Activated CD4-positive, alpha-beta T cell treated with anti-CD3 and anti-CD28 coated beads for 24 hours (primary cell): Measurements from ENCODE around the gene RRM1.
"Not testable (repeated sequence)": the region's sequence is repeated elsewhere in the genome, so short reads cannot be mapped to it uniquely, and the experiment has no call there.

Experiments used
- DNase-seq, 2 donors: peaks; one replicate each; pipeline ENCODE4 v3.0.0-alpha.2; 2020; ENCODE audit warnings: low read depth in 2 of 2

RRM1 gene

DNA sequence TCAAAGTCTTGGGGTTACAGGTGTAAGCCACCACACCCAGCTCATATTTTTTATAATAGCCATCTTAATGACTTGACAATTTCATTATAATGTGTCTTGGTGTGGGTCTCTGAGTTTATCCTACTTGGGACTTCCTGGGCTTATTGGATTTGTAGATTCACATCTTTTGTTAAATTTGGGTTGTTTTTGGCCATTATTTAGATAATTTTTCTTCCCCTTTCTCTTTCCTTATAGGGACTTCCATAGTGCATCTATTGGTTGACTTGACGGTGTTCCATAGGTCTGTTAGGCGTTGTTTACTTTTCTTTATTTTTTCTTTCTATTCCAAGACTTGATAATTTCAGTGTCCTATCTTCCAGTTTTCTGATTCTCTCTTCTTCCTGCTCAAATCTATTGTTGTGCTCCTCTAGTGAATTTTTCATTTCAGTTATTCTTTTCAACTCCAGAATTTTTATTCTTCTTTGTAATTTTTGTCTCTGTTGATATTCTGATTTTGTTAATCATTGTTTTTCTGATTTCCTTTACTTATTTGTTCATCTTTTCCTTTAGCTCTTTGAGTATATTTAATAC is 45.6 kb downstream of the RRM1 start:
- no peak for DNase-seq

DNA sequence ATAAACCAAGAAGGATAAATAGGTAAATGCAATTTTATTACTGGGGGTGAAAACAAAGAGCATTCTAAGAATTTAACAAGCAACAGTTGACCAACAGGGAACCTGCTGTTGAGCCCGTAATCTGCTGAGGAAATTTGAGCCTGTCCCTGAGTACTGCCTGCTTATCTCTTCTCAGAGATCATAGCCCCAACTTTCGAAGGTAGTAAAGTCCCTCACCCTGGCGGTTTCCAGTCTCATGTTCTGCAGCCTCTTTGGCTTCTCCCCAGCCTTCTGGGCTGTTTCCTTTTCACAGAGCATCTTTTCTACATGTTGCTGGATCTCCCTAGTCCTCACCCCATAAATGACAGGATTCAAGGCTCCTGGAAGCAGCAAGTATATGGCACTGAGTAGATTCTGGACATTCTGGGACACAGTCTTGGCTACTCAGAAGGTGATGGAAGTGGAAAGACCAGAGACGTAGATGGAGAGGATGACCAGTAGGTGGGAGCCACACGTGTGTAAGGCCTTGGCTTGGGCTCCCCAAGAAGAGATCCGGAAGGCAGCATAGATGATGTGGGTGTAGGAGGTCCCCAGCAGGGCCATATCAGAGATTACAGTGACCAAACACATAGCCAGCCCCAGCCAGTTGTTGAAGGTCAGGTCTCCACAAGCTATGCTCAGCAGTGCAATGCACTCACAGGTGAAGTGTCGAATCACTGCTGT is 51.6 kb downstream of the RRM1 start:
- DNase-seq, result no peak

DNA sequence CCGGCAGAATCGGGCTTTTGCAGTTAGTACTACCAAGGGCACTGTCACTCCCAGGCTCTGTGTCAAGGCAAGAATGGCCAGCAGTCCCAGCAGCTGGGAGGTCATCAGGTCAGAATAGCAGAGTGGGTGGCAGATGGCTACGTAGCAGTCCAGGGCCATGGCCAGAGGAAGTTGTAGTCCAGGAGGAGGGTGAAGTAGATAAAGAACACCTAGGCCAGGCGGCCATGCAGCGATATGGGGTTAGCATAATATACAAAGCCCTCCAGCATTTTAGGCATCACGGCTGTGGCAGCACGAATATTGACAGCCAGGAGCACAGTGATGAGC is 52.1 kb downstream of the RRM1 start:
- no peak for DNase-seq

- no peak for DNase-seq
These were observed 59.9 kb downstream of the RRM1 start for GRCh38 chr11:4154503-4154902.

DNA sequence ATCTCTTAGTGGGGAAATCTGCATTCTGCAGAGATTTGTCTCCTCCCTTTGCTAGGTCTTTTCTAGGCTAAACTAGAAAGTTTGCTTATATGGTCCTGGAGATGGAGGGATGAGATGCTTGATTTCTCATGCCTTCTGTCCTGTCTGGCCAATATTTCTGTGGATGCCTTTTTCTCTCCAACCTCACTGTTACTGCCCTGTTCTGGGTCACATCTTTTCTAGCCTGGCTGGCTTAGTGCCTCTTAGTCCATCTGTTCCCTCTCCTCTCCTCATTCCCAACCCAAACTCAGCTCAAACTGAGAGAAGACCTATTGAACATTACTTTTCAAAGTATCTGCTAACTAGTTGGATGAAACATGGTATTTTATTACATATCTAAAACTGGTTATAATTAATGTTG is 62.0 kb downstream of the RRM1 start:
- DNase-seq, result no peak

DNA sequence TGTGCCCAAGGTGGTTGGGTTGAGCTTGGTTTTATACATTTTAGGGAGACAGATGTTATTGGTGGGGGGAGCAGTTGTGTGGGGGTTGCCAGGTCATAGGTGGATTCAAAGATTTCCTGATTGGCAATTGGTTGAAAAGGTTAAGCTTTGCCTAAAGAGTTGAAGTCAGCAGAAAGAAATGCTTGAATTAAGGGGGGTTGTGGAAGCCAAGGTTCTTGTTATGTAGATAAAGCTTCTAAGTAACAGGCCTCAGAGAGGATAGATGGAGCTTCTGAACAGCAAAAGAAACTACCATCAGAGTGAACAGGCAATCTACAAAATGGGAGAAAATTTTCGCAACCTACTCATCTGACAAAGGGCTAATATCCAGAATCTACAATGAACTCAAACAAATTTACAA is 64.2 kb downstream of the RRM1 start:
- DNase-seq, result not testable (repeated sequence)

DNA sequence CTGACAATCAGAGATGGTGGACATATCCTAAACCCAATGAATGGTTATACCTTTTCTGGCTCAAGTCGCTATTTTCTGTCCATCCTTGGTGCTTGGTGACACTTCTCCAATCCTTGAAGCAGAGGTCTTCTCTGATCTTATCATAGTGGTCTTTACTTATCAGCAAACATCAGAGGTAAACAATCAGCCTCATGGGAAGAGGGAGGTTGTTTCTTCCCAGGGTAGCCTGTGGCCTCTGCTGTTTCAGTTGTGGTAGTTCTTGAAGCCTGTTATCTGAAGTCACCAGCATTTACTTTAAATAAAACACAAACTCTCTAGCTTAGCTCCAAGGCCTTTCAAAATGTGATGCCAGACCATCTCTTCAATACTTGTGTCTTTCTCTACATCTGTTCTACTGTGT is 66.7 kb downstream of the RRM1 start:
- no peak for DNase-seq

GRCh38 chr11:4164884-4165590 is 70.4 kb downstream of the RRM1 start:
- no peak for DNase-seq

DNA sequence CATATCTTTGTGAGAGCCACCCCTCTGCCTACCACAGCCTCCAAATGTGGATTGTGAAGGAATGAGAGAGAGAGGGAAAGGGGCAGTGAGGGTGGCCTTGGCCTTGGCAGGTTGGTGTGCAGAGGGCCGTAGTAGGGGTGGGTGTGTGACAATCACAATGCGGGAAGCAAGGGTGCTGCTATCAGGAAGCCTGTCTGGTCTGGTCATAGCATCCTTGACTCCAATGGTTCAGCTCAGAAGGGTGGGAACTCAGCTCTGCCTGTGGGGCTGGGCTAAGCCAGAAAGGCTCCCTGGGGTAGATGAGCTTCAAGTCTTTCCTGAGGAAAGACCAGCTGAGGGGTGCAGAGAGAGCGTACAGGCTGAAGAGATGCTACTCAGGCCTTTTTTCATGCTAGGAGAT is 72.7 kb downstream of the RRM1 start:
- DNase-seq, result no peak

DNA sequence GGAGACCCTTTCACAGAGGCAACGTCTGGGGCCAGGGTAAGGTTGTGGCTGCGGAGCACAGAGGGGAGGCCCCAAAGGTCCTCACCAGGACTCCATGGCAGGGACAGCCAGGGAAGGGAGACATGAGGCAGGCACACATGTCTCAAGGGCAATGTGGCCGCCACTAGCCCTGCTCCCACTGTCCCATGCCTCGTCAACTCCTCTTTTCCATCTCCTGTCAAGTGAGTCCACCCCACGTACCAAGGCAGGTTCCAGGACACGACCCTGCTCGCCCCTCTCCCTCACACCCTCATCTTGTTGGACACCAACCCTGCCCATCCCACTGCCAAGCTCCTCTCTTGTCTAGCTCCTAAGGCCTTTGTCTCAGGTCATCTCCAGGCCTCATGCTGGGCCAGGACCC is 73.2 kb downstream of the RRM1 start:
- no peak for DNase-seq

DNA sequence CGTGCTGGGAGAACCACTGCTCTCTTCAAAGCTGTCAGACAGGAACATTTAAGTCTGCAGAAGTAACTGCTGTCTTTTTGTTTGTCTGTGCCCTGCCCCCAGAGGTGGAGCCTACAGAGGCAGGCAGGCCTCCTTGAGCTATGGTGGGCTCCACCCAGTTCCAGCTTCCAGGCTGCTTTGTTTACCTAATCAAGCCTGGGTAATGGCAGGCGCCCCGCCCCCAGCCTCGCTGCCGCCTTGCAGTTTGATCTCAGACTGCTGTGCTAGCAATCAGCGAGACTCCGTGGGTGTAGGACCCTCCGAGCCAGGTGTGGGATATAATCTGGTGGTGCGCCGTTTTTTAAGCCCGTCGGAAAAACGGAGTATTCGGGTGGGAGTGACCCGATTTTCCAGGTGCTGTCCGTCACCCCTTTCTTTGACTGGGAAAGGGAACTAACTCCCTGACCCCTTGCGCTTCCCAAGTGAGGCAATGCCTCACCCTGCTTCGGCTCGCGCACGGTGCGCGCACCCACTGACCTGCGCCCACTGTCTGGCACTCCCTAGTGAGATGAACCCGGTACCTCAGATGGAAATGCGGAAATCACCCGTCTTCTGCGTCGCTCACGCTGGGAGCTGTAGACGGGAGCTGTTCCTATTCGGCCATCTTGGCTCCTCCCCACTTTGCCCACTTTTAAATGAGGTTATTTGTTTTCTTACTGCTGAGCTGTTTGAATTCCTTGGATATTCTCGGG is 81.2 kb downstream of the RRM1 start:
- not testable (repeated sequence) for DNase-seq

DNA sequence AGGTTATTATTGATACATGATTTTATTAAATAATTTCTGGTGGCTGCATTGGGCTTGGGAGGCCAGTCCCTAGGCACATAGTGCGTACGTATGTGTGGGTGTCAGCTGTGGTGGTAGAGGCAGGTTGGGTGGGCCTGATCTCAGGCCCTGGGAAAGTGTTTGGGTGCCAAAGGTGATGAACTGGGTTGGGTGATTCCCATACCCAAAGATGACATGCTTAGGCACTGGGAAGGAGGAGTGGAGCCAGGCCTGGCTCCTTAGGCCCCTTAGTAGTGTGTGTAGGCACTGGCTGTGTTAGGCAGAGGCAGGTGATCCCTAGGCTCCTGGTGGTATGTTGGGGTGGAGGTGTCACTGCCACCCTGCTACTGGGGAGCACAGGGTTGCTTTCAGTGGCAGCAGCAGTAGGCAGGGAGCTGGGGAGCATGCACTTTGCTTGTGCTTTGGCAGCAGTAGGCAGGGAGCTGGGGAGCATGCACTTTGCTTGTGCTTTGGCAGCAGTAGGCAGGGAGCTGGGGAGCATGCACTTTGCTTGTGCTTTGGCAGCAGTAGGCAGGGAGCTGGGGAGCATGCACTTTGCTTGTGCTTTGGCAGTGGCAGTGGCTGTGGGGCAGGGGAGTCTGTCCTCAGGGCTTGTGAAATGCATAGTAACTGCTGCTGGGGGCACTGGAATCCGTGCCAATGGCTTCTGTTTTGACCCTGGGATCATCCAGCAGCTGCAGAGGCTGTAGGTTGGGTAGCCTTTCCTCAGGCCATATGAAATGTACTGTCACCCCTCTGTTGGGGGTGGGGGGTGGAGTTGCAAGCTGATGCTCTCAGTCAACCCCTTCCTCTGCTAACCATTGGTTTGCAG is 84.4 kb downstream of the RRM1 start:
- DNase-seq, result no peak

GRCh38 chr11:4180441-4181183 is 86.0 kb downstream of the RRM1 start:
- no peak for DNase-seq

DNA sequence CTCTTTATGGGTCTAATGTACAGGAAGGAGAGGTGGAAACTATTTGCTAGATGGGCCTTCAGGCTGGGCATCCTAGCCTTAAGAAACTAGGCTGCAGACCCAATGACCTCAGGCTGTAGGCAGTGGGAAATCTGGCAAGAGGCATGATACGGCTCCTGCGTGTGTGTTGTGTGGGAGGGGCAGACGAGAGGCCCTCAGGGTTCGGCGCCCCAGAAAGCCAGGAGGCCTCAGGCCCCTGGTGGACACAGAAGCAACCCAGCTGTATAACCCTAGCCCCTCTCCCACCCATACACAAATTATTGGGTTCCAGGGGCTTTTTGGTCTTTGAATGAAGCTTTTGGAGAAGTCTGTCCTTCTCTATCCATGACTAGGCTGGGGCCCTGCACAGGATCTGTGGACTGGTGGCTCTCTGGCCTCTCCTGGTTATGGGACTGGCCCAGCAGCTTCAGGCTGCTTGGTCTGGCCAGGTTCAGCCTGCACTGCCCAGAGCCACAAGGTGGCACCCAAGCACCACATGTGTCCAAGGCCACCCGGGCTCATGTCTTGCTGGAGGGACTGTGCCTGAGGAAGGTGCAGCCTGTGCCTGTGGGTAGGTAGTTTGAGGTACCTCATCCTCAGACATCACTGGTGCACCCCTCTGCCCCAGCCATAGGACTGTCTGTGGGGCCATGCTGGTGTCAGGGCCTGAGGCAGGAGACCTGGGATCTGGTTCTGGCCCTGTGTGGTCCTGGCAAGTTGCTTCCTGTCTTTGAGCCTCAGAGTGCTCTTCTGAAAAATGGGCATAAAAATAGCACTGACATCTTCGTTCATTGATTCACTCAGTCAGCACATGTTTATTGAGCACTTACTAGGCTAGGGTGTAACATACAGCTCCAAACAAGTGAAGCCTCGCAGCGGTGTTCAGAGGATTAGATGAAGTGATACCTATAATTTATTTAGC is 87.5 kb downstream of the RRM1 start:
- DNase-seq, result peak in 1 of 2 donors; percentile 28

DNA sequence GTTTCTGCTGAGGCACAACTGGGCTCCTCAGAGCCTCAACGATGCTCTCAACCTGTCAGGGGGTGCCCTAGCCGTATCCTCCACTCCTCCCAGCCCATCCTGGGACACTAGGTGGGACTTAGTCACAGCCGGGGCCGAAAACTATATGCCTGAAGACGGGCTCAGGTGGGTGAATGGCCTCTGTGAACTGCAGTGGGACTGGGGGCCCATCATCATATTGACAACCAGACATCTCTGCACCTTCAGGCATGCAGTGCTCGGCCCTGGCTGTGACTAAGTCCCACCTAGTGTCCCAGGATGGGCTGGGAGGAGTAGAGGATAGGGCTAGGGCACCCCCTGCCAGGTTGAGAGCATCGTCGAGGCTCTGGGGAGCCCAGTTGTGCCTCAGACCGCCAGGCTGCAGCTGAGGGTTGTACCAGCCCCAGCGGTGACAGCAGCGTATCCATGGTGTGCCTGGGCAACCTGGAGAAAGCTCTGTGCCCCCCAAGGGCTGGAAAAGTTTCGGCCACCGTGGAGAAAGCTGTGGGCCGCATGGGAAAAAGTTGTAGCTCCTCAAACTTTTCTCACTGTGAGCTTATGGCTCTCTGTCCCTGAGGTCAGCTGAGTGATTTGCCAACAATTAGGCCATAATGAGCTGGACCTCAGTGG is 88.9 kb downstream of the RRM1 start:
- DNase-seq, result no peak

DNA sequence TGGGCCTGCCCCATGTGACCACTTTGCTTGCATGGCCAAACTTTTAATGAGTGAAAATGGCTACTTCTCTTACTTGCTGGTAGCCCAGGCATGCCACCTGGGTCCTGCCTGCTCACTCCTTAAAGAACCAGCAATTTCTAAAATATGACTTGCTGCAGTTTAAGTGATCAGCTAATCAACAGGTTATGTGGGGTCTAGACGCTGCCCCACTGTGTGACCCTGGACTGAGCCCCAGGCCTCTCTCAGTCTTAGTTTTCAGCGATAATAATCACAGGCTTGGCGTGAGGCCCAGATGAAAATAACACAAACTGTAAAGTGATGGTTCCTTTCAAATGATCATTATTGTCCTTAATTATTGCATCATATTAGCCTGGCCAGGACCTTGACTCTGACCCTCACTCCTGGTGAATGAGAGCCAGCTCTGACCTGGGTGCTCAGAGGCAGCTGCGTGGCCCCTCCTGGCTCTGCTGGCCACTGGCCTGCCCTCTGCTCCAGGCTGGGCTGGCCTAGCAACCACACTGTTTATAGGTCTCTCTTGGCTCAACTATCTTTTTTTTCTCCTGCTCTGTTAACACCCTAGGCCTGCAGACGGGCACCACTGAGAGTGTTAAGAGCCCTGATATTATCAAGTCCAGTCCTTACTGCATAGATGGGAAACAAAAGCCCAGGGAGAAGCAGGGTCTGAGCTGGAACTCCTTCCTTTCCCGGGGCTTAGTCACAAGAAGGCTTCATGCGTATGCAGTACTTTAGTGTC is 89.7 kb downstream of the RRM1 start:
- DNase-seq, result no peak

DNA sequence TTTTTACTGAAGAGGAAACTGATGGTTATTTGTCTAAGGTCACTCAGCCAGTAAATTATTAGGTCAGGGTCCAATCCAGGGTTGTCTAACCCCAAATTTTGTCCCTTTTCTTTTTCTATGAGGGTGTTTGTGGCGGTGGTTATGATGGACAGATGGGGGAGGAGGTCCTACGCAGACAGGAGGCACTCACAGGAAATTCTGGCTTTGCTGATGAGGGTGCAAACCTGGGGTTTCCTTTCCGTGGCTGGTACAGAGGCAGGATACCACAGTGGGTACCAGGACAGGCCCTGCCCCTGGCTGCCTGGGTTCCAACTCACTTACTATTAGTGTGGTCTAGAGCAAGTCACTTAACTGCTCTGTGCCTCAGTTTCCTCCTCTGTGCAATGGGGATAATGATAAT is 91.0 kb downstream of the RRM1 start:
- no peak for DNase-seq

GRCh38 chr11:4186464-4187054 is 92.0 kb downstream of the RRM1 start:
- no peak for DNase-seq
